Esophagus squamous epithelium (tissue), 4 donors: ENCODE measurements around the gene GJA5.

Experiments
- CTCF ChIP-seq, 6 experiments: fragments of 450-650 bp in 4 of 6; fragments of 200-600 bp in 2 of 6; sonication (generic) in 2 of 6; IDR thresholded peaks; one replicate each; pipeline ENCODE4 v1.5.1; 2016 to 2019; ENCODE audit warnings: antibody characterized with exemption in 6 of 6, mild to moderate bottlenecking in 4 of 6, moderate library complexity in 4 of 6
- POLR2A ChIP-seq, 4 donors: fragments of 450-650 bp; IDR thresholded peaks; one replicate each; pipeline ENCODE4 v1.6.1; 2017; ENCODE audit warnings: antibody characterized with exemption in 4 of 4, mild to moderate bottlenecking in 4 of 4, moderate library complexity in 3 of 4

- TF ChIP-seq POLR2A (IDR thresholded peaks at IDR 0.05) (no peak), CTCF (IDR thresholded peaks at IDR 0.05) (no peak)
Observed at GRCh38 chr1:147772570-147772969, 12.2 kb upstream of the GJA5 start.
